ENCODE results near the gene MT4. TPM values are rescaled to one million over a fixed set of nuclear protein-coding genes. Genes with fewer than 3 reads are reported as not detected.

Gene MT4
- total and polyA plus RNA-seq, 10 donors: not detected

DNA sequence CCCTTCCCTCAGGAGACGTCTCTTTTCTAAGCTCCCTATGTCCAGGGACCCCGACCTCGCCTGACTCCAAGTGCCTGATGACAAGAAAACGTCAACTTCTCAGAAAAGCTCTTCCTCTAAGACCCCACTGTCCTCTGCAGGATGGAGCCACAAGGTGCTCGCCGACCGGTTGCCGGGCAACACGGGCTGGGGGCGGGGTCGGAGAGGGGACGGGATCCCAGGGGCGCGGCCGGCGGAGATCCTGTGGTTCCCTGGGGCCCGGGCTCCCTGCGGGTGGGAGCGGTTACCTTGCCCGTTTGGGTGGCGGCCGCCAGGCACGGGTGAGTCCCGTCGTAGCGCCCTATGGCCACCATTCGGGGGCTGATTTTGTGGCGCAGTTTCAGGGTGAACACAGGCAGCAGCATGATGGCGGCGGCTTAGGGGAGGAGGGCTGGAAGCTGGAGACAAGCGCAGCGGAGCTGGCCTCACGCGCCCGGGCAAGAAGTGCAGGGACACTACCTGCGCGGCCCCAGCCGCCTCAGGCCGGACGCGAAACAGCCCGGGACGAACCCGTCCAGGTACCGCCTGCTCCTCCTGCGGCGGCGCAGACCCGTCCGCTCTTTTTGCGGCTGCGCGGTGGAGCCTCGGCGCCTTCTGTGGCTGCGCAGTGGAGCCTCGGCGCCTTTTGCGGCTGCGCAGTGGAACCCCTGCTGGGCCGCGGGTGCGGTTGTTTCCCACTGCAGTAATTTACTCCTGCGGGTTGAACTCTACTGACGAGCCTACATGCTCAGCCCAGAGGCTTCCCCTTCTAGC, 45.2 kb upstream of the MT4 start, which contains the start of gene BBS2:
Gene BBS2 (minus strand): TSS at position 566 of the 792 bp plus-strand sequence. CDS start 162 bp downstream, at position 404.
- DNase-seq: peak; percentile 97
- H3K36me3 ChIP-seq: no peaks in the 10 kb centered on the region
- intact Hi-C loops (cut with DNase I; ENCODE audit: low total_unique reads): loop anchor here (5.0 to 10.0 kb wide), 2 partner anchors 85 to 183 kb away; partner anchors contain the start of gene MT2A
- H3K27ac ChIP-seq: peak within 1 kb of the TSS; percentile 83 to 95 (median 88)
- H3K27me3 ChIP-seq (replicated peaks in 1 of 7): no peaks in the 10 kb centered on the region
- TF ChIP-seq POLR2AphosphoS5 (IDR thresholded peaks at IDR 0.05): peak; percentile 93 to 96 (median 95)
- peak in 1 of 3 donors; percentile 65 for TF ChIP-seq POLR2A (IDR thresholded peaks at IDR 0.05)
- TF ChIP-seq, protein P1, sequence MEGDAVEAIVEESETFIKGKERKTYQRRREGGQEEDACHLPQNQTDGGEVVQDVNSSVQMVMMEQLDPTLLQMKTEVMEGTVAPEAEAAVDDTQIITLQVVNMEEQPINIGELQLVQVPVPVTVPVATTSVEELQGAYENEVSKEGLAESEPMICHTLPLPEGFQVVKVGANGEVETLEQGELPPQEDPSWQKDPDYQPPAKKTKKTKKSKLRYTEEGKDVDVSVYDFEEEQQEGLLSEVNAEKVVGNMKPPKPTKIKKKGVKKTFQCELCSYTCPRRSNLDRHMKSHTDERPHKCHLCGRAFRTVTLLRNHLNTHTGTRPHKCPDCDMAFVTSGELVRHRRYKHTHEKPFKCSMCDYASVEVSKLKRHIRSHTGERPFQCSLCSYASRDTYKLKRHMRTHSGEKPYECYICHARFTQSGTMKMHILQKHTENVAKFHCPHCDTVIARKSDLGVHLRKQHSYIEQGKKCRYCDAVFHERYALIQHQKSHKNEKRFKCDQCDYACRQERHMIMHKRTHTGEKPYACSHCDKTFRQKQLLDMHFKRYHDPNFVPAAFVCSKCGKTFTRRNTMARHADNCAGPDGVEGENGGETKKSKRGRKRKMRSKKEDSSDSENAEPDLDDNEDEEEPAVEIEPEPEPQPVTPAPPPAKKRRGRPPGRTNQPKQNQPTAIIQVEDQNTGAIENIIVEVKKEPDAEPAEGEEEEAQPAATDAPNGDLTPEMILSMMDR (IDR thresholded peaks at IDR 0.05 in 8 of 11, conservative IDR thresholded peaks at IDR 0.05 in 3 of 11): peak in 6 of 11 experiments; percentile 16 to 43 (median 20)
- no peaks in the 10 kb centered on the region for H3K9me3 ChIP-seq
- peaks cover 13 to 58% (median 37%) of the 10 kb centered on the region in 6 donors for H3K4me1 ChIP-seq
- peak within 1 kb of the TSS; percentile 64 to 100 (median 94) for H3K4me3 ChIP-seq
- WGBS, 5 donors: 0 to 1% (median 0%) methylated on average over 40 to 65 of the region's 65 CpGs

DNA sequence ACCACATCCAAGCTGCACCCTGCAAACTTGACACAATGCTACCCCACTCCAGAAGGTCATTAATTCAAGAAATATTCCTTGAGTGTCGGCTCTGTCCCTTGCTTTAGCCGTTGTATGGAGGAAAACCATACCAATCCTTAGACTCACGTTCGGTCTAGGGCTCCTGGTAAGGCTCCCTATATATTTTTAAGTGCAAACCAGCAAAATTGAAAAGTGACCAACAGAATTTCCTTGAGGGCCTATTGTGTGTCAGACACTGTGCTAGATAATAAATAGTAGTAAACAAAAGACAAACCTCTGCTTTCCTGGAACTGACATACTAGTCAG, 44.7 kb upstream of the MT4 start:
- Histone ChIP-seq H3K4me3 (peak overlapping the region; percentile 64 to 100 (median 94)), H3K36me3 (no peaks in the 10 kb centered on the region), H3K4me1 (peaks cover 13 to 53% (median 37%) of the 10 kb centered on the region in 6 donors), H3K27me3 (replicated peaks in 1 of 7) (no peaks in the 10 kb centered on the region), H3K9me3 (no peaks in the 10 kb centered on the region), H3K27ac (peak overlapping the region; percentile 83 to 95 (median 88))
- TF ChIP-seq, protein P1 (IDR thresholded peaks at IDR 0.05 in 8 of 11, conservative IDR thresholded peaks at IDR 0.05 in 3 of 11): no peak
- TF ChIP-seq POLR2A (IDR thresholded peaks at IDR 0.05) (no peak), POLR2AphosphoS5 (IDR thresholded peaks at IDR 0.05) (no peak)
- intact Hi-C loops (cut with DNase I; ENCODE audit: low total_unique reads): no loop called here
- WGBS, 5 donors: 20 to 37% (median 29%) methylated on average over 4 of the region's 4 CpGs
- DNase-seq: no peak

DNA sequence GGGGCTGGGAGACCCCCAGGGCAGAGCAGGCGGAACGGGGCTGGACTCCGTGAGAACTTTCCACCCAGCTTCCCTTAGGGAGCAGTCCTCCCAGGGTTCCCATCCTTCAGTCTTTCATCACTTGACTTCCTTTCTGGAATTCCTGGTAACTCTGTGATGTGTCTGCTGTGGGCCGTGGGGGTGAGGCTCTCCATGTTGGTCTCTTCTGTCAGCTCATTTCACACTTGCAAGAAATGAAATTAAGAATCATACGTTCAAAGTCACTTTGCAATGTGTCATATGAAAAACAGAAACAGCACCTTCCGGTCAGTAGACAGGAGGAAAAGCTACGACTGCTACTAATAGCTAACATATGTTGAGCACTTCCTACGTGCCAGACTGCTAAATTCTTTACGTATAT, 39.6 kb upstream of the MT4 start:
- H3K4me1 ChIP-seq: peaks cover 1 to 6% (median 5%) of the 10 kb centered on the region in 6 donors
- no peak overlapping the region for H3K27ac ChIP-seq
- H3K36me3 ChIP-seq: no peaks in the 10 kb centered on the region
- H3K9me3 ChIP-seq: no peaks in the 10 kb centered on the region
- no peak overlapping the region for H3K4me3 ChIP-seq
- TF ChIP-seq, protein P1 (IDR thresholded peaks at IDR 0.05 in 8 of 11, conservative IDR thresholded peaks at IDR 0.05 in 3 of 11): no peak
- no peak for TF ChIP-seq POLR2A (IDR thresholded peaks at IDR 0.05)
- no peak for TF ChIP-seq POLR2AphosphoS5 (IDR thresholded peaks at IDR 0.05)
- 75 to 90% (median 83%) methylated on average over 9 of the region's 9 CpGs for WGBS, 5 donors
- DNase-seq: no peak
- no peaks in the 10 kb centered on the region for H3K27me3 ChIP-seq (replicated peaks in 1 of 7)
- intact Hi-C loops (cut with DNase I; ENCODE audit: low total_unique reads): no loop called here

DNA sequence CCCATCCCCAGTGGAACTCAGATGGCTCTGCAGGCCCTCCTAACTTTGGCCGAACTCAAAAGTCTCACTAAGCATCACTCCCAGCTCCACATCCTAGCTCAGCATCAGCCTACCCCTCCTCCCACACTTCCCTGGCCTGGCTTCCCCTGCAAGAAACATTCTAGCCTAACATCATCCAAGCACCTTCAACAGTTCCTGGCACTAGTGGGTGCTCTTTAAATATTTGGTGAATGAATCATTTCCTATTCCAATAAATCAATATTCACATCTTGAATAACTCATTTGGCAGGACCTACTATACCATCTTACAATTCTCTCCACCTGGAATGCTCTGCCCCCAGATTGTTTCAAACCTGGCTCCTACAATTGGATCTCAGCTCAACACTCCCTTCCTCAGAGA, 34.0 kb upstream of the MT4 start:
- TF ChIP-seq, protein P1 (IDR thresholded peaks at IDR 0.05 in 8 of 11, conservative IDR thresholded peaks at IDR 0.05 in 3 of 11): no peak
- no peak for TF ChIP-seq POLR2A (IDR thresholded peaks at IDR 0.05)
- Histone ChIP-seq H3K36me3 (no peaks in the 10 kb centered on the region), H3K4me1 (no peaks in the 10 kb centered on the region), H3K4me3 (no peak overlapping the region), H3K9me3 (no peaks in the 10 kb centered on the region), H3K27me3 (replicated peaks in 1 of 7) (peaks cover 0 to 5% (median 0%) of the 10 kb centered on the region in 7 donors), H3K27ac (no peak overlapping the region)
- 83 to 94% (median 88%) methylated on average over 1 of the region's 1 CpG for WGBS, 5 donors
- intact Hi-C loops (cut with DNase I; ENCODE audit: low total_unique reads): no loop called here
- DNase-seq: no peak
